Globus pallidus (tissue), 1 donor: Measurements from ENCODE around the gene ELAC2.
"Not testable (repeated sequence)": the region's sequence is repeated elsewhere in the genome, so short reads cannot be mapped to it uniquely, and the experiment has no call there.

ENCODE experiments used
- DNase-seq: peaks from one replicate; pipeline ENCODE4 v3.0.0-alpha.2; 2015; ENCODE audit warnings: low spot score

Gene ELAC2

DNA sequence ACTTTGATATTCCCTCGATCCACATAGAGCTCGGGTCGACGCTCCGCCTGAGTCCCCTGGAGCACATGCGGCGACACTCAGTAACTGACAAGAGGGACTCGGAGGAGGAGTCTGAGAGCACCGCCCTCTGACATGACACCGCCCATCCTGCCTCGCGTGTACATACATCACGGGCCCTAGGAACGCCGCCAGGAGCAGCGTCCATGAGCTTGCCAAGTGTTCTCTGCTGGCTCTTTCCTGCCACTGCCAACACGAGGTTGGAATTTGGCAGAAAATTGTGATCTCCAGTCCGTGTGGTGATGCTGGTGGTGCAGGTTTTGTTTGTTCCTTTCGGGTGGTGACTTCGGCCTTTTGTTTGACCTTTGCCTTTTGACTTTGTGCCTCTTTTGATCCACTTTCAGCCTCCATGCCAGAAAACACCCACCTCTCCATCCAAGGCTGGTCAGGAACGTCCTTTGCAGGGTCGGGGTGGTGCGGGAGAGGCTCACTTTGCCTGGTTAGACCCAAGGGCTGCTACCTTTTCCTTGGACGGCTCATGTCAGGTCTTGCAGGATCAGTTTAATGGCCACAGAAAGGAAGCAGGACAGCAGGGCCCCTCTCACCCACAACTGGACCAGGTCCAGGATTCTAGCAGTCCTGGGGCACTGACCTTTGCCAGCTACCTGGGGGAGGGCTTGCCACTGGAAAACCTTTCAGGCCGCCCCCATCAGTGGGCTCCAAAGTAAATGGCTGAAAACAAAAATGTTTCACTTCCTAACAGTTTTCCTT is 27.6 kb downstream of the ELAC2 start:
- DNase-seq = no peak

DNA sequence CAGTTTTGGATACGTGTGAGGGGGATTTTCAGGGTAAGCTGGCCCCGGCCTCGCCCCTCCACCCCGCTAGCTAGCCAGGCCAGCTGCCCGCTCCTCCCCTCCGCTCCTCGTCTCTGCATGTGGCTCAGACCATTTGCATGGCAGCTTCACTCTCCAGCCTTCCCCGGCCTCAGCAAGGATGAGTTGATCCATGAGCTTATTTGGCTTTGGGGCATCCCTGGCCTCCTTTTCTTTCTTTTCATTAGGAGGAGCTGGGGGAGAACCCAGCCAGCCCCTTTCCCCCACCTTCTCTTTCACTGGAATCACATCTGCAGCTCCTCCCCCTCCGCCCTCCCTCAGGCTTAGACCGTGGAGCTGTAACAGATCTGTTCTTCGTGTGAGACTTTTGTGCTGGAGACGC is 30.7 kb downstream of the ELAC2 start:
- DNase-seq = no peak

DNA sequence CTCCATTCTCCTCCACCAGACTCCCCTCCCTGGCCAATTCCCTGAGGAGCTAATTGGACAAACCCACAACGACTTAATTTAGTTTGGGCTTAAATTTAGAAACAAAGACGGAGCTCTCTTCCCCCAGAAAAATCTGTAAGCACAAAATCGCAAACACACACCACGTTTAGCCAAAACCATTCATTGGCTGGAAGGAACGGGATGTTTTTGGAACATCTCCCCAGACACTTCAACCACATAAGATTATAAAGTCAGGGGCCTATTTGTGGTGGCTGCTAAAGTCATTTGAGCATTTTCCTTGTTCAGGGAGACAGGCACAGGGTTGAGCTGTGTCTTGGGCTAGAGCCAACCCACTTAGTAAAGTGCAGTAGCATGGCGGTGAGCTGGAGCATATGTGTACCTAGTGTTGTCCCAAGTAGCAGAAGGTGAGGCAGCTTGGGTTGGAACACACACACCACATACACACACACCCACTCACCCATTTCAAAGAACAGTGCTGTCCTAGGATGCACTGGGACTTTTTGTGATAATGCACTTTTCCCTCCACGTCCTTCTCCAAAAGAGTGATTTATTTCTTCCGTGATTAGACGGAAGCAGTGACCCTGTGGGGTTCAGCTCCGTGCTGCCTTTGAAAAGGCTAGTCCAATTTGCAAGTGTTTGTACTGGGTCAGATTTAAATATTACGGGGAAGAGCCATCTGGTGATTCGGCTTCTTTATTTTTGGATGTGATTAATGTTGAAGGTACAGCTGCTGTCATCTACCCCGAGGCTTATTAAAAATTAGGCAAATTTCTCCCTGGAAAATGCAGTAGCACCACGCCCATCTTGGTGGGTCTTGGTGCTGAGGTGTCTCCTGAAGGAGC is 32.2 kb downstream of the ELAC2 start:
- DNase-seq = no peak

DNA sequence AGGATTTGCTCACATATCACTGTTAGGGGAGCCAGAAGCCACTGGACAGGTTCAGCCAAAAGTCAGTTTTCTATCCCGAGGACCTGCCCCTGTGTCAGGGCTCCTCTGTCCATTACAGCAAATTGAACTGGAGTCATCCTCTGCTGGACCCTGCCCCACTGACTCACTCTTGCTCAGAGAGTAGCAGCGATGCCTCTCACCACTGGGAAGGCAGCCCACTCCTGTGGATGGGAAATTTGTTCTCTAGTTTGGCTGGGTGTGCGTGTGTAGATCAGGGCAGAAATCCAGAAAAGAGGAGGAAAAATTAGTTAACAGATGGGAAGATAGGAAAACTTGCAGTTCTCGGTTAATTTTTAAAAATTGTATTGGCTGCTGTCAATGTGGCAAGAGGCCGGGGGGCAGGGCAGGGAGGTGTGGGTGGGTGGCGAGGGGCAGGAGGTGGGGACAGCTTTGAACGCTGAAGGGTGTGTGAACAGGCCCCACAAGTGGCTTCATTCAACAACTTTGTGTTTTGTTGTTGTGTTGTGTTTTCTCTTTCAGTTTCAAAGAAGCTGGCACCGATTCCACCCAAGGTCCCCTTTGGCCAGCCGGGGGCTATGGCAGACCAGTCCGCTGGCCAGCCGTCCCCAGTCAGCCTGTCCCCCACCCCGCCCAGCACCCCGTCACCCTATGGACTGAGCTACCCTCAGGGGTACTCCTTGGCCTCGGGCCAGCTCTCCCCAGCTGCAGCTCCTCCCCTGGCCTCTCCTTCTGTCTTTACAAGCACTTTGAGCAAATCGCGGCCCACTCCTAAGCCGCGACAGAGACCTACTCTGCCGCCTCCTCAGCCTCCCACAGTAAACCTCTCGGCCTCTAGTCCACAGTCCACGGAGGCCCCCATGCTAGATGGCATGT is 33.6 kb downstream of the ELAC2 start:
- no peak for DNase-seq

DNA sequence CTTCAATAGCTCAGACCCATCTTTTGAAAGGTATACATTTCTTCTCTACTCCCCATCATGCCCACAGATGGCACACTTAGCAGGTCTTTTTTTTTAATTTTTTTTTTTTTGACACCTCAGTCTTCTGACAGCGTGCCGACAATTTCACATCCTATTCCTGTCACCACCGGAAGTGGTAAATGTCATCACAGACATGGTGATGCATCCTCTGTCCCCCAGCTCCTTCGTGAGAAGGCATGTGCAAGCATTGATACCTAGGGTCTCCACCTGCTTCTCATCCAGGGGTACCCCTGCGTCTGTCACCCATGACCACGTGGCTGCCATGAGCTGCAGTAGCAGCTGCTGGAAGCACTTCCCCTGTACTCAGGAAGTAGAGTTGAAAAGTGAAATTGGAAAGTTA is 35.6 kb downstream of the ELAC2 start:
- no peak for DNase-seq

DNA sequence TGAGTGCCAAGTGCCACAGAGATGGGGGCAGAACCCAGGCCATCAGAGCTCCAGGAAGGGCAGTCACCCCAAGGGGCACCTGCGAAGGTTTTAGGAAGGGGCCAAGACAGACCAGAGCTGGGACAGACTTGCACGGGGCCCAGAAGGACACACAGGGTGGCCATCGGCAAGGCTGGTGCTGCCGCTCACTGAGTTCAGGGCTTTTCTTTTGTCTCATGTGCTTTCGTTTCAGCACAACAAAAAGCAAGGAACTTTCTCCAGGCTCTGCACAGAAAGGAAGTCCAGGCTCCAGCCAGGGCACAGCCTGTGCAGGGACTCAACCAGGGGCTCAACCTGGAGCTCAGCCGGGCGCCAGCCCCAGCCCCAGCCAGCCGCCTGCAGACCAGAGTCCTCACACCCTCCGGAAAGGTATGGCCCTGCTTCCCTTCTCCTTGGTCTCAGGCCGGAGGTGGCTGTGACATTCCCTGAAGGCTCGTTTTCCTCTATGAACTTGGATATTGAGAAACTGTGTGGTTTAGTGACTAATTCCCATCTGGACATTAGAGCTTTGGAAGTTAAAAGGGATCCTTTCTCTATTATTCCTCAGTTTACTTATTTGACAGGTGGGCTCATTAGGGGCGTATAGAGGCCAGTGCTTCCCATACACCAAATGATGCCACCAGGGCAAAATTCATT is 37.9 kb downstream of the ELAC2 start:
- DNase-seq = no peak

DNA sequence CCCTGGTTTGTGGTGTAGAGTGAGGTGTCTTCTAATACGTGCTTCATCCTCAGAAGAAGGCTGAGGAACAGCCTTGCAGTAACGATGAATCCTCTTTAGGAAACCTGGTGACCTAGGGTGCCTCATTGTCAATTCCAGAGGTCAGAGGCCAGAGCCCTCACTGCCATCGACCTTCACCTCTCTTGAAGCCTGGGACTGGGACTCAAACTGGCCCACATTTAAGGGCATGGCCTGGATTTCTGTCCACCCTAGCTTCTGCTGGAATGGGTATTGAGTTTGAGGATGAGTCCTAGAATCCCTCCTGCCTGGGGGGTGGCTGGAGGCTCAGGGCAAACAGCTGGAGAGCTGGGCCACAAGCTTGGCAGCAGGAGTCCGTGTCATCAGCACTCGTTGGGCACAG is 38.6 kb downstream of the ELAC2 start:
- DNase-seq = no peak

DNA sequence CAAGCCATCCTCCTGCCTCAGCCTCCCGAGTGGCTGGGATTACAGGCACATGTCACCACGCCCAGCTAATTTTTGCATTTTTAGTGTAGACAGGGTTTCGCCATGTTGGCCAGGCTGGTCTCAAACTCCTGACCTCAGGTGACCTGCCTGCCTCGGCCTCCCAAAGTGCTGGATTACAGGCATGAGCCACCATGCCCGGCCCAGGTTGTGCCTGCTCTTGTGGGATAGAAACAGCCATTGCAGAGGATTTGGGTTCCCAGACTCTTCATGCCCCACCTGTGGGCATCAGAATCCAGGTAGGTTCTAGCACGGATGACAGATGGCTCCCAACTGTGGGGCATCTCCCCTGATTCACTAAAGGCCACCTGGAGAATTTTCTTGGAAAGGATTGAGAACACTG is 39.0 kb downstream of the ELAC2 start:
- DNase-seq = not testable (repeated sequence)

DNA sequence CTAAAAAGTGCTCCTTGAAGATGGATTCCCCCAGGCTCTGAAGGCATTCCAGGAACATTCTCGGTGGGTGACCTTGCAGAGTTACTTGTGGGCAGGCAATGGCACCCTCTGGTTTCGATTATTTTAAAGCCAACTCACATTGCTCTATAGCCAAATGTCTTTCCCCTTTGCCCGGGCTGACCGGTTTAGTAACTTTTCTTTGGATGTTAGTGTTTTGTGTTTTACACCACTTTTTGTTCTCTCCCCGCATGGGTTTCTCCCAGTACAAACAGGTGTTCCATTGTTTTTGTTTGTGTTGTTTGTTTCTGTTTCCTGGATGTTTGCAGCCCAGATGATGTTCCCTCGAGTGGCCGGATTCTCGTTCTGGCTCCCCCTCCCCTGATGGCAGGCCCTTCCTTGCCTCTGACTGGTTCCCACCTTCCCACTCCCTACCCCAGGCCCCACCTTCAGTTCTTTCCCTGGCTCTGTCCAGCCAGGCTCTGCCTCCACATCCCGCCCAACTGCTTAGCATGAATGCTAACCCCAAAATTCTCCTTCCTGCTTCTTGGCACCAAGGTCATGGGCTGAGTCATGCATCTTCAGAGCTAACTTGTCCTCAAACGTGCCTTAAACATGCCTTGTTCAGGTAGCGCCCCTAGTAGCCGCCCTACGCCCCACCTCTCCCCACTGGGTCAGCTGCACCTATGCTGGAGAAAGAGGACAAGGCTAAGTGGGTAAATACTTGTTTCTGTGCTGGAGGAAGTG is 40.6 kb downstream of the ELAC2 start:
- DNase-seq = no peak

DNA sequence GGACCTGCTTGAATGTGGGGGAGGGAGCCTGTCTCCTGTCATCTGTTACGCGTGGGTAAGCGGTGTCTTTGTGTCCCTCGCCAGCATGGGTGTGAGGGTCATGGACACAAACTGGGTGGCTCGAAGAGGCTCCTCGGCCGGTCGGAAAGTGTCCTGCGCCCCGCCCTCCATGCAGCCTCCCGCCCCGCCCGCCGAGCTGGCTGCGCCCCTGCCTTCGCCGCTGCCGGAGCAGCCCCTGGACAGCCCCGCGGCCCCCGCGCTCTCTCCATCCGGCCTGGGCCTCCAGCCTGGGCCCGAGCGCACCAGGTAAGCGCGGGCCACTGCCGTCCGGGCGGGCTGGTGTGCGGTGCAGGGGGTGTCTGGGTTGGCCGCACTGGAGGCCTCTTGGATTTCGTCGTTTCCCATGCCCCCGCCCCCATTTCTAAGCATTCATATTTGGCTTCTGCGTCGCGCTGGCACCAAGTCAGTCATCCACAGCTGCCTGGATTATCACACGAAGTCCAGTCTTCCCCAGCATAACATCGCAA is 43.8 kb downstream of the ELAC2 start:
- no peak for DNase-seq

DNA sequence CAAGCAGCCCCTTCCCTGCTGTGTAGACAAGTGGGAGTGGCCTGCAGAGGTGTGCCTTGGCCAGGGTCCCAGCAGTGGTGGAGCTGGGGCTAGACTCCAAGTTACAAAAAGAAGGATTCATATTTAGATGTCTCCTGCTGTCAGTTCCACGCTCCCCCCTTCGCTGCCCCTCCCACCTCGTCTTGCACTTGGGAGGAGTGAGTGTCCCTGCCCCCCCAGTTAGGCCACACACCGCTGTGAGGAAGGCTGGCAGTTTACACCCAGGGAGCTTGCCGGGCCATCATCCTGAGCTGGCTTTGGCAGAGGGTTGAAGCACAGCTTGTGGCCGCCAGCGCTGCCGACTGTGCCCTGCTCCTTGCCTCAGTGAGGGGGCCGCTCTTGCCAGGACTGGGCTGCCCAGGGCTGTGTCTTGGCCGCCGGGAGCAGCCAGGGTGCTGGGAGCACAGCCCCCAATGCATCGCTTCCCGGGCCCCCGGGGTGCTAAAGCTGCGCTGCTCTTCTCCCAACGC is 44.3 kb downstream of the ELAC2 start:
- DNase-seq = no peak

DNA sequence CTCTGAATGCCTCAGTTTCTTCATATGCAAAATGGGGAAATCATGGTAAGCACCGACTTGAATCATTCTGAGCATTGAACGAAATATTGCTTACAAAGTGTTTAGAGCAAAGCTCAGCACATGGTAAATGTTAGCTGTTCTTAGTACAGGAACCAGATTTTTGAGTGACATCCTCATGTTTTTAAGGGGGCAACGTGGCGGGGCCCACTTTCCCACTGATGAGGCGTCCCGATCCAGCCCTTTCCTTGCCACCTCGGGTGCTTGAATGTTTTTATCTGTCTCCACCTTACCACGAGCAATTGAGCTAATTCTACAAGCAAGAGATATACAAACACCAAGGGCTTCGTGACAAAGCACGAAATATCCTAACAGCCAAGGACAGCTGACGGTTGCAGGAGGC is 49.9 kb downstream of the ELAC2 start:
- no peak for DNase-seq

DNA sequence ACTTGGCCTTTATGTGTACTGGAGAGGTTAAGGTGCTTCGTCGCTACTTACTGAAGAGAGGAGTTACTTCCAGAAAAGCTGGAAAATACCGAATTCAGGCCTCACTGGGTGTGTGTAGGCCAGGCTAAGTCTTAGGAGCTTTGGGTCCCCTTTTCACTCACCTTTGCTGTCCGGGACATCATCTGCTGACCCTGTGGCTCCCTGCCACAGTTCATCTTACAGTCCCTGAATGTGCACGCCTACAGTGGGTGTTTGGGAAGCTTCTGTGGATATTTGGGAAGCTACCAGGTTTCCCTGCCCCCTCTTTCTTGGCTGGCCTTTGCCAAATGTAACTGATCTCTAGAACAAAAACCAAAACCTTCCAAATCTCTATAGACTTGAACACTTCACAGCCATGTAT is 51.4 kb downstream of the ELAC2 start:
- no peak for DNase-seq

DNA sequence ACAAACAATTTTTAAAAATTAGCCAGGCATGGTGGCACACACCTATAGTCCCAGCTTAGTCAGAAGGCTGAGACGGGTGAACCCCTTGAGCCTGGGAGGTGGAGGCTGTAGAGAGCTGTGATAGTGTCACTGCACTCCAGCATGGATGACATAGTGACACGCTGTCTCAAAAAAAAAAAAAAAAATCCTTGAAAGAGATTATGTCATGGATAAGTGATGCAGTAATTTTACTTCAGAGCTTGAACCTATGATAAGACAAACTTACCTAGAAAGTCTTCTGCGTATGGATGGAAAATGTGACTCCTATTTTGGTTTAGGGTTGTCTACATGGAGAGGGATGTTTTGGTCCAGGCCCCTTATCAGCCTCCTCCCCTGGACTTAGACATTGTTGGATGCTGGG is 51.8 kb downstream of the ELAC2 start:
- DNase-seq = no peak

DNA sequence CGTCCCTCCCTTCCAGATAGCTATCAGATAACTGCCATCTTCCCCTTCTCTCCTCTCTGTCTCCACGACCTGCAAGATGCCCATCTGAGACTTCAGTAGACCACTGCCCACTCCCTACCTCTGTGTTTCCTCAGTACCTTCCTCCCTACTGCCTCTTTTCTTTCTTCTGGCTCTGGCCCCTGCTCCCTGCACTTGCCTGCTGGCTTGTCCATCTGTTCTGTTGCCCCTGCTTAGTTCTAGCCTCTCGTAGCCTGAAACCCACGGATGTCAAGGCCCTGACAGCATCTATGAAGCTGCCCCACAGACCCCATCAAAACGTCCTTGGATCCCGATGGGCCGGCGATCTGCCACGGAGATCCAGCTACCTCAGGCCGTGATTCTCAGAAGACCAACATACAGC is 53.0 kb downstream of the ELAC2 start:
- no peak for DNase-seq

DNA sequence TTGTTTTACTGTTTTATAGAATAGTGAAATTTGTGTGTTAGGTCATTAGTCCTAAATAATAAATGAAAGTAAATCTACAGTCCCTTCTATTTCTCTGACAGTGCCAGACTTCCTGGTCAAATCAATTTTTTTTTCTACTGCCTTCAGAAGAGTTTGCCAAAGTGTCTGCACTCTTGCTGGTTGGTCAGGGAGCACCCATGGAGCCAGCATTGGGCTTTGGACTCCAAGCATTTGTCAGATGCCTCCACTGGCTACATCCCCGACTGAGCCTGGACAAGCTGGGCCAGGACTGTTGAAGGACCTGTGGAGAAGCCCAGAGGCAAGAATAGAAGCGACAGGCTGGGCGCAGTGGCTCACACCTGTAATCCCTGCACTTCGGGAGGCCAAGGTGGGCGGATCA is 53.7 kb downstream of the ELAC2 start:
- DNase-seq = no peak

DNA sequence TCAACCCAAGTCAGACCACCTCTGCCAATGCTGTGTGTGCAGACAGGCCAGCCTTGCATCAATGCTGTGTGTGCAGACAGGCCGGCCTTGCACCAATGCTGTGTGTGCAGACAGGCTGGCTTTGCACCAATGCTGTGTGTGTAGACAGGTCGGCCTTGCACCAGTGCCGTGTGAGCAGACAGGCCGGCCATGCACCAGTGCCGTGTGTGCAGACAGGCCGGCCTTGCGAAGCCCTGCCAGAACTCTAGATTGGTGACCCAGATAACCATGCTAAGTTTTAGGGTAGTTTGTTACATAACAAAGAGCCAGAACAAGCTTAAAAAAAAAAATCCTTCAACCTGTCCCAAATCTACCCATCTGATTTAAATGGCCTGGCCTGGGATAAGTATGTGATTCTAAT is 54.3 kb downstream of the ELAC2 start:
- no peak for DNase-seq

DNA sequence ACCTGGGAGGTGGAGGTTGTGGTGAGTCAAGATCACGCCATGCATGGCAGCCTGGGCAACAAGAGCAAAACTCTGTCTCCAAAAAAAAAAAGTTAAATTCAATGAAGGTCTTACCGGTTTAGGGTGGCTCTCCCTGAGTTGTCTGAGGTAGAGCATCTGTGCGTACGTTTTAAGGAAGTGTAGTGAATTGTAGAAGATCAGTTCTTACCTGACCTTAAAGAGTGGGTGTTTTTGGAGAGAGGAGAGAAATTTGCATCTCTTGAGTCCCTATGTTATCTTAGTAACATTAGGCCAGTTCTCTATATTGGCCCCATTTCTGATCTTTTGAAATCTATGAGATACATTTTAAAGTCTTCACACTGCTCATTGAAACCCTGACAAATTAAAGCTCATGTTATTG is 56.2 kb downstream of the ELAC2 start:
- DNase-seq = no peak

DNA sequence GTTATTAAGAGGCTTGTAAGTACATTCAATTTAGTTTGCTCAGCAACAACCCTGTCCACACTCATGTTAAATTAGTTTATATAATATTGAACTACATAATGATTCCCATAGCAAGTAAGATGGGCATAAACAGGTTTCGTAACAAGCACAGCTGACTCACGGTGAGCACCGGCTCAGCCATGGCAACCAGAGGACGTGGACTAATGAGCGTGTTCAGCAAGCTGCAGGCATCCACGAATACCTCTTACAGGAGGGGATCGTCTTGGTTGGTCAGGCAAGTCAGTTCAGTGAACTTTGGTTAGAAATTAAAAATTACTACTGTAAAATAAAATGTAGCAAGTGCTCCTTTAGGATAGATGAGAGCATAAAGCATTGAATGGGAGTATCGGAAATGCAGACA is 58.4 kb downstream of the ELAC2 start:
- DNase-seq = no peak

DNA sequence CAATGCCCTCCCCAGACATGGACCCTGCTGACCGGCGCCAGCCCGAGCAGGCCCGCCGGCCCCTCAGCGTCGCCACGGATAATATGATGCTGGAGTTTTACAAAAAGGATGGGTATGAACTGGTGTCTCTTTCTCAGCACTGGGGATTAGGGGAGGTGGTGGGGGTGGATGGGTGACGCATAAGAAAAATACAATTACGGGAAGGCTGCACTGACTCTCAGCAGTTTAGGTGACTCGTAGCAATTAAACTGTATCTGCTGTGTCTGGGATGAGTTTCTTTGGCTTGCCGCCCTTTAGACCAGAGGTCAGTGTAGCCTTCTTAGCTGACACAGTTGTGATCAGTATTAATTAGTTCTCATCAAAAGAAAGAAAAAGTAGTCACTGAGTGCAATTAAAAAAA is 59.0 kb downstream of the ELAC2 start:
- DNase-seq = no peak

DNA sequence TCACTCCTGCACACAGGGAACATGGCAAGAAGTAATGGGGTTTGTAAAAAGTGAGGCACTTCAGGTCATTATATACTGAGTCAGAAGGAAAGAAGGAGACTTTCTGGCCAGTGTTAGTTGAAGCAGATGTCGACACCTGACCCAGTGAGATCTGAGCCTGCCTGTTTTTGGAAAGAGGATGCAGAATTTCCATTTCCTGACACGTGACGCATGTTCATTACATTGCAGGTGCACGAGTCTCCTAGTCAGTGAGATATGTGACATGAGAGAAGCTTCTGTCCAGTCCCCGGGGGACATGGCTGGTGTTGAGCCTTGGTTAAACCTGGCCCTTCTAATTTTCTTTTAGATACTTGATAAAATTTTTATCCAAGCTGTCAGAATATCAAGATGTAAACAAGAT is 62.3 kb downstream of the ELAC2 start:
- DNase-seq = no peak
